GM23248 (cell line): ENCODE measurements around the gene PSG7.

Experiments used
- EZH2 ChIP-seq: fragments of 200-600 bp; sonication (generic); IDR thresholded peaks from 2 replicates; pipeline ENCODE4 v1.6.1; 2018; ENCODE audit warnings: antibody characterized with exemption, mild to moderate bottlenecking; ENCODE audit not compliant: insufficient read depth, poor library complexity, severe bottlenecking
- EZH2phosphoT487 ChIP-seq: fragments of 200-600 bp; sonication (generic); IDR thresholded peaks from 2 replicates; pipeline ENCODE4 v1.6.1; 2018; ENCODE audit warnings: antibody characterized with exemption, moderate library complexity, mild to moderate bottlenecking, low read depth; ENCODE audit not compliant: insufficient read depth

DNA sequence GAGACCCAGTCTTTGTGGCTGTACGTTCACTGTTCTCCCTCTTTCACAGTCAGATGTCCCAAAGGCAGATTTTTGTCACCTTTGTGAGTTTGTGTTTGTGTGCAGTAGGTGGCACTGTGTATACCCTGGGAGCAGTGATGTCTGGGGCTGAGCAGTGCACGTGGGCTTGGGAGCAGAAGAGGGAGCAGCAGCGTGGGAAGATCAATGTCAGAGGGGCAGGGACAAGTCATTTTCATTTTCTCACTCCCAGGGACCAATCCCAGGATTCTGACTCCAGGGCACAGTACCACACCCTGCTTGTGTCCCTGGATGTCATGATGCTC is 17.3 kb downstream of the PSG7 start:
- TF ChIP-seq EZH2phosphoT487: no peak
- no peak for TF ChIP-seq EZH2
